NCI-H2227 (cell line): ENCODE data around the gene LTB.
A peak's percentile ranks its signal among the peaks of the same experiment; 100 is the strongest.

ENCODE experiments used
- DNase-seq: peaks from one replicate; lab custom pipeline; 2025; ENCODE audit not compliant: unreplicated experiment; lab: John Stamatoyannopoulos, UW

The LTB gene, protein sequence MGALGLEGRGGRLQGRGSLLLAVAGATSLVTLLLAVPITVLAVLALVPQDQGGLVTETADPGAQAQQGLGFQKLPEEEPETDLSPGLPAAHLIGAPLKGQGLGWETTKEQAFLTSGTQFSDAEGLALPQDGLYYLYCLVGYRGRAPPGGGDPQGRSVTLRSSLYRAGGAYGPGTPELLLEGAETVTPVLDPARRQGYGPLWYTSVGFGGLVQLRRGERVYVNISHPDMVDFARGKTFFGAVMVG

DNA sequence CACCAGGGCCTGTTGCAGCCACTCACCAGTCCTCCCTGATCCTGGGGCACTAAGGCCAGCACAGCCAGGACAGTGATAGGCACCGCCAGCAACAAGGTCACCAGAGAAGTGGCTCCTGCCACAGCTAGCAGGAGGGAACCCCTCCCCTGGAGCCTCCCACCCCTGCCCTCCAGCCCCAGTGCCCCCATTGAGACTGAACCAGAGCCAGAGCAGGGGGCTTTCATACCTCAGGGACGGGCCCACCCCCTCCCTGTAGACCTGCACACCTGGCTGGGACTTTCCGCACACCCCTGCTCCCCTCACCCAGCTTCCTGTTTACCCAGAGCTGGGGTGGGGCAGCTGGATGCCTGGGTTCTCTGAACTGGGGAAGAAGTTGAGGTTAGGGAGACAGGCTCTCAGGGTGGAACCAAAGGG, at the start of gene LTB:
Gene LTB (minus strand): TSS at position 195 of the 414 bp plus-strand sequence. CDS start 7 bp downstream, at position 188.
- DNase-seq, result no peak

DNA sequence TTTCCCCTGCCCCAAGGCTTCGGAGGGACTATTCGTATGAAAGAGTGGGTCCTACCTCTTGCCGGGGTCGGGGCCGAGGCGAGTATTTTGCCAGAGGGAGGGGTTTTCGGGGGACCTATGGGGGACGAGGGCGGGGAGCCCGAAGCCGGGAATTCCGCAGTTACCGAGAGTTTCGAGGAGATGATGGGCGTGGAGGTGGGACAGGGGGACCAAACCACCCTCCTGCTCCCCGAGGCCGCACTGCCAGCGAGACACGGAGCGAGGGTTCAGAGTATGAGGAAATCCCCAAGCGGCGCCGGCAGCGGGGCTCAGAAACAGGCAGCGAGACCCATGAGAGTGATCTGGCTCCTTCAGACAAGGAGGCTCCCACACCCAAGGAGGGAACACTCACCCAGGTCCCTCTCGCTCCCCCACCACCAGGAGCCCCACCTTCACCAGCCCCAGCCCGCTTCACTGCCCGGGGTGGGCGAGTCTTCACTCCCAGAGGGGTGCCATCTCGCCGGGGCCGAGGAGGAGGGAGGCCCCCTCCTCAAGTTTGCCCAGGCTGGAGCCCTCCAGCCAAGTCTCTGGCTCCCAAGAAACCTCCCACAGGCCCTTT, 49.6 kb upstream of the LTB start:
- DNase-seq, result no peak

DNA sequence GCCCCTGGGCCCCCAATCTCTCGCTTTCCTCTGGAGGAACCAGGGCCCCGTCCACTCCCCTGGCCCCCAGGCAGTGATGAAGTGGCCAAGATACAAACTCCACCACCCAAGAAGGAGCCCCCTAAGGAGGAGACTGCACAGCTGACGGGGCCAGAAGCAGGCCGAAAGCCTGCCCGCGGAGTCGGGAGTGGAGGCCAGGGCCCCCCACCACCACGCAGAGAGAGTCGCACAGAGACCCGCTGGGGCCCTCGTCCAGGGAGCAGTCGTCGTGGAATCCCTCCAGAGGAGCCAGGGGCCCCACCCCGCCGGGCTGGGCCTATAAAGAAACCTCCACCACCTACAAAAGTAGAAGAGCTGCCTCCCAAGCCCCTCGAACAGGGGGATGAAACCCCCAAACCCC, 49.0 kb upstream of the LTB start:
- DNase-seq, result no peak

DNA sequence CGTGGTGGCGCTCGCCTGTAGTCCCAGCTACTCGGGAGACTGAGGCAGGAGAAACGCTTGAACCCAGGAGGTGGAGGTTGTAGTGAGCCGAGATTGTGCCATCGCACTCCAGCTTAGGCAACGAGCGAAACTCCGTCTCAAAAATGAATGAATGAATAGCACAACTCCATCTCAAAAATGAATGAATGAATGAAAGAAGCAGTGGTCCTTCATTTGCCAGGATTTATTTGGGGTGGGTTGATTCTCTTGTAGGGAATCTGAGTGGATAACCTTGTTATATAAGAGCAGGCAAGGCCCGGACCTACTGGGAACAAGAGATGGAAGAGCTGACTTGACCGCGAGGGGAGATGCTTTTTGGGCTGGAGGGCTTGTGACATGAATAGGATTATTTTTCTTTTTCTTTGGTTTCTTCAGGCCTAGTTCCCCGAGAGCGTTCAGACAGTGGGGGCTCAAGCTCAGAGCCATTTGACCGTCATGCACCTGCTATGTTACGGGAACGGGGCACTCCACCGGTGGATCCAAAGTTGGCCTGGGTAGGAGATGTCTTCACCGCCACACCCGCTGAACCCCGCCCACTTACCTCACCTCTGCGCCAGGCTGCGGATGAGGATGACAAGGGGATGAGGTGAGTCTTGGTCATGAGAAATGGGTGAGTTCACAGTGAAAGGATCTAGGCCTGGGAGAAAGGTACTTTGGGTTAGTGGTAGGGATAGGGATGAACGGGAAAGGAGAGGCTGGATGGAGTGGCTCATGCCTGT, 48.1 kb upstream of the LTB start:
- no peak for DNase-seq

DNA sequence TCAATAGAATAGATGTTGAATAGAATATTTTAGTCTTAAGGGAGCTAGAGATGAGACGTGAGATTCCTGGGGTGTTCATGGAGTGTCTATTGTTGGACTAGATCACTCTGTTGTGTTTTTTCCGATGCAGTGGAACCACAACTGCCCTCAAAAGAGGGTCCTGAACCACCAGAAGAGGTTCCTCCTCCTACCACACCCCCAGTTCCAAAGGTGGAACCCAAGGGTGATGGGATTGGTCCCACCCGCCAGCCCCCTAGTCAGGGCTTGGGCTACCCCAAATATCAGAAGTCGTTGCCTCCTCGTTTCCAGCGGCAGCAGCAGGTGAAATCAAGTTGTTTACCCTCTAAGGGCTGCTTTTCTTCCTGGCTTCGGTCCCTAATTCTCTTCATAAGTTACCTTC, 46.8 kb upstream of the LTB start:
- DNase-seq, result no peak

DNA sequence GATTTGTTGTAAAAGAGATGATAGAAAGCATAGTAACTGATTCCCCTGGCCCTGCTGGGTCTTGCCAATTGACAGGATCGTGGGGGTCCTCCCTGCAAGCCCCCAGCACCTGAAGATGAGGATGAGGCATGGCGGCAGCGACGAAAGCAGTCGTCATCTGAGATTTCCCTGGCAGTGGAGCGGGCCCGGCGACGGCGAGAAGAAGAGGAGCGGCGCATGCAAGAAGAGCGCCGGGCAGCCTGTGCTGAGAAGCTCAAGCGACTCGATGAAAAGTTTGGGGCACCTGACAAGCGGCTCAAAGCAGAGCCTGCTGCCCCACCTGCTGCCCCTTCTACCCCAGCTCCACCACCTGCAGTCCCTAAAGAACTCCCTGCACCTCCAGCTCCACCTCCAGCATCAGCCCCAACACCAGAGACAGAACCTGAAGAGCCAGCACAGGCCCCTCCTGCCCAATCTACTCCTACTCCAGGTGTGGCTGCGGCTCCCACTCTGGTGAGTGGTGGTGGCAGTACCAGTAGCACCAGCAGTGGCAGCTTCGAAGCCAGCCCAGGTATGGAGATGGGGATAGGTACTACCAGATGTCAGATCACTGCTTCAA, 45.6 kb upstream of the LTB start:
- DNase-seq, result no peak

DNA sequence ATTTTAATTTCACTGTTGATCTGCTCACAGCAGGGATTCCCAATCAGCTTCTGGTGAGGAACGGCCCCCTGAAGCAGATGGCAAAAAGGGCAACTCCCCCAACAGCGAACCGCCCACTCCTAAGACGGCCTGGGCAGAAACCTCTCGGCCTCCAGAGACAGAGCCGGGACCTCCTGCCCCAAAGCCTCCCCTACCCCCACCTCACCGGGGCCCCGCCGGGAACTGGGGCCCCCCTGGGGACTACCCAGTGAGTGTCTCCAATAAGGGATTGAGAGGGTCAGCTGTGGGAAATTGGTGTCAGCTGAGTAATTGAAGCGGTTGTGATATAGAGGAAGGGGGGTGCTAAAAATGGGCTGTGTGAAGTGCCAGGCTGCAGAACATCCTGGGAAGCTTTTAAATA, 44.7 kb upstream of the LTB start:
- no peak for DNase-seq

DNA sequence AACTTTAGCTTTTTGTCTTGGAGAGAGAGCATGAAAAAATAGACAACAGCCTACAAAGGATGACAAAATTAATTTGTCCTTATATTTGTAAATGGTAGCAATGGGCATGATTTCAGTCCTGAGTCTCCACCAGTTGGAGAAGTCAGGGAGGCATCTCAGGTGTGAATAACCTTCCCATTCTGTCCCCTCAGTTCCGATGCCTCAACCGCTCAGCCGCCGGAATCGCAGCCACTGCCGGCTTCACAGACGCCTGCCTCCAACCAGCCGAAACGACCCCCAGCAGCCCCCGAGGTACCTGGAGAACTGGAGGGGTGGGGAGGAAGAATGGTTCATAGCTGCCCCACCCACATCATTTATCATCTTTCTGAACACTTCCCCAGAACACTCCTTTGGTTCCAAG, 41.8 kb upstream of the LTB start:
- DNase-seq, result no peak

DNA sequence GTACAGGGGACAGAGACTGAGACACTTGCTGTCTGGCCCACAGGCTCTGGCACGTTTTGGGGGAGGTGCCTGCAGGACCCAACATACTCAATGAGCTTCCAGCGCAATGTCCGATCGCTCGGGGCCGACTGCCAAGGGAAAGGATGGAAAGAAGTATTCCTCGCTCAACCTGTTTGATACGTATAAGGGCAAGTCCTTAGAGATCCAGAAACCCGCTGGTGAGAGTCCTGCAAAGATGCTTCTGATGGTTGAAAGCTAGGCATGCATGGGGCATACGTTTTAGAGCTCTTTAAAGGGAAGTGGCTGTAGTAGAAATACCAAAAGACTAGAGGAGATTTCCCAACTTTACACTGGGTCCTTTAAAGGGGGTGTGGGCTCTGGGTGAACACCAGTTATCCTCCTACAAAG, 40.5 kb upstream of the LTB start:
- peak; percentile 14 for DNase-seq

DNA sequence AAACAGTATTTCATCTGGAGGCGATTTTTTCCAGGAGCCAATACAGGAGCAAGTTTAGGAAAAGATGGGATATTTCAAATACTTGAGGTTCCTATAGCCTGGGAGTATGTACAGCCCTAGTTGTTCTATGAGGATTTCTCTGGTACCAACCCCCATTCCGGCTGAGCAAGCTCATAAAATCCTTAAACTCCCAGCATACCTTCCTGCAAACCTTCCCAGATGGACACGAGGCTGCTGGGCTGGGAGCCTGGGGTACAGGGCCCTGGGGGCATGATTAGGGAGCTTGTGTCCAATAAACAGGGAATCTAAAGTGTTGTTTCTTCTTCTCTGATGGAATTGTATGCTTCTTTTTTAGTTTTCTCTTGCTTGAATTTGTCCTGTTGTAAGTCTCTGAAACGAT, 39.8 kb upstream of the LTB start:
- no peak for DNase-seq

DNA sequence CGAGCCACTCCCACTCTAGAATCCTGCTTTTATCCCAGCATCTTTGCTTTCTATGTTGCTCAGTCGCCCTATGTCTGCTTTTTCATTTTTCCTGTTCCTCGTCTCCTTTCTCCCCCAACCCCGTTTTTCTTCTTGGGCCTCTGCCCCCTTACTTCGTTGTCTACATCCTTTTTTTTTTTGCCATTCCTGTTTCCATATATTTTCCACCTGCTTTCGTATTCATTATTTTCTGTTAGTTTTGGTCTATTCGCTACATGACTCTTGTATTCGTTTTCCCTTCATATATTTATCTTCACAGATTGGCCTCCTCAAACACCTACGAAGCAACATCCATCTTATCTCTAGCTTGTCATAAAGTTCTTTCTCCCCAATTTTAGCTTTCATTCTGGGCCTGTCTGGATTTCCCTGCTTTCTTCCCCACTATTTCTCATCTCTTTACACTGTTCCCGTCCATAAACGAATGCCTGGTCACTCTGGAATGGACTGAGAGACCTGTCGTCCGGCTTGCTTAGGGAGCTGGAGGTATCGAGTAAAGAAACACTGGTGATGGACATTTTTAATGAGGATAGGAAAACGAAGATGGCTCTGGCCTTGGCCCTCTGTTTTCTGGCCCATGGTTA, 39.2 kb upstream of the LTB start:
- no peak for DNase-seq

DNA sequence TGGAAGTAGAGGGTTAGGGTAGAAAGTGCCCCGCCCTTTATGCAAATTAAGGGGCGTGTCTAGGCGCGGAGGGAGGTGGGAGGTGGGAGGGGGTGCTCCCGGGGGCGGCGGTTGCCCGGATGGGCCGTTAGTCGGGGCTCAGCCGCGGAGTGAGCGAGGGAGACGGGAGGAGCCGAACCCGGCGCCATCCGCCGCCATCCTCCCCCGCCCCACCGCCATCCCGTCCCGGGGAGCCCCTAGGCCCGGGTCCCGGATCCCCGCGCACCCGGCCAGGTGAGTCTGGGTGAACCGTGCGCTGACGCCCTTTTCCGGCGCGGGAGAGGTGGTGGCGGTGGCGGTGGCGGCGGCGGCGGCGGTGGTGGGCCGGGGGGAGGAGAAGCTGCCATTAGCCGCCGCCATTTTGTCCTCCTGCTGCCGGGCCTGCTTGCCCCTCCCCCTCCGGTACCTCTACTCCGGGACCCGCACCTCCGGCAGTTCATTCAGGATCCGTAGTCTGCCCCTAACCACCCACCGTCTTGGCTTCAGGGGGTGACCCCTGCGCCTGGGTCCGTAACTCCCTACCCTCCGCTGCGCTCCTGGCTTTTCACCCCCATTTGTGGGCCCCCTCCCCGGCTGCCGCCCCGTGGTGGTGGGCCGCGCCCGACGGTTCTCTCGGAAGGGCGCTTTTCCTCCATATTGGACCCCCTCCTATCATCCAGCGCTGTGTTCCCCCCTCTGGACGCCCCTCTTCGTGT, 38.5 kb upstream of the LTB start, which contains the start of gene PRRC2A:
Gene PRRC2A (plus strand): TSS at position 130 of the 734 bp plus-strand sequence. CDS start 2,075 bp downstream, outside the sequence.
- peak; percentile 91 for DNase-seq

DNA sequence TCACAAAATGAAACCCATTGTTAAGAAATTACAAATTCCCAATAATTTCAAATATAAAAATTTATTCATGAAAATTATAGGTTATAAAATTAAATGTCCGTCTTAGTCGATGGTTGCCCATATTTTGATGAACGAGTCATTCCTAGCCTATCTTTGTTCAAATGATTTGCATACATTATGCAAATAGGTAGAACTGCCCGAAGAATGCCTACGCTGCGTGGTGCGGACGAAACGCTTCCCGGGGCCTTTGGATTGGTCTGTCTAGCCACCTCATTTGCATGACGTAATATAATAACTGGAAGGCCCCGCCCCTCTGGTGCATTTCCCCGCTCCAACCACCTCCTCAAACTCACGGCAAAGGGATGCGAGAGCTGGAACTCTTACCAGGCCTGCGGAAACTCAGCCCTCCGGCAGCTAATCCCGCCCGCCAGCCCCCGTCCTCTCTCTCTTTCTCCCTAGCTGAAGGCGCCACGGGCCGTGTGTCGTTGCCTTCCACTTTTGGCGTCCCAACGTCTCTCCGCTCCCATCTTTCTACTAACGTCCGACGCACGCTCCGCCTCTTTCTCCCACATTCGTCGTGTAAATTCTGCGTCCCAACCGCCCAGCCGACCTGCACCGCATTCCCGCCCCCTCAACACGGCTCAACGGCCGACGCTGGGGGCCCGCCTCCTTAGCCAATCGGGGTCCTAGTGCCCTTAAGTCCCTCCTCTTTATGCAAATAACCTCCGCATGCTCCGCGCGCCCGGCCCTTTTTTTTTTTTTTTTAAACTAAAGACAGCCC, 37.8 kb upstream of the LTB start:
- DNase-seq, result peak; percentile 99

DNA sequence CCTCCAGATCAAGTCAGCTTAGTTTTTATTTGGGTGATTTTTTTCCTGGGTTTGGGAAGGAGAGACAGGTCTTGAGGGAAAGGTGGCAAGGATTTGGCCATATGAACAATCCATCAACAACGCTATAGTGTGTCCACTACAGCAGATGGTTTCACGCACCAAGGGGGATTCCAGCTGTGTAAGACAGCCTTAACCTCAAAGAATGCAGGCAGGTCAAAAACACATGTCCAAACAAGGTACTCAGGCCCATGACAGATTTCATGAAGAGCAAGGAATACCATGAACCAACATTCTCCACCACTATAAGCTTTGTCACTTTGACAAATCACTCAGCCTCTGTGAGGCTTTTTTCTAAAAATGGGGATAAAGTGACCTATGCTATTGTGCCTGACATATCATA, 34.8 kb upstream of the LTB start:
- DNase-seq, result no peak

DNA sequence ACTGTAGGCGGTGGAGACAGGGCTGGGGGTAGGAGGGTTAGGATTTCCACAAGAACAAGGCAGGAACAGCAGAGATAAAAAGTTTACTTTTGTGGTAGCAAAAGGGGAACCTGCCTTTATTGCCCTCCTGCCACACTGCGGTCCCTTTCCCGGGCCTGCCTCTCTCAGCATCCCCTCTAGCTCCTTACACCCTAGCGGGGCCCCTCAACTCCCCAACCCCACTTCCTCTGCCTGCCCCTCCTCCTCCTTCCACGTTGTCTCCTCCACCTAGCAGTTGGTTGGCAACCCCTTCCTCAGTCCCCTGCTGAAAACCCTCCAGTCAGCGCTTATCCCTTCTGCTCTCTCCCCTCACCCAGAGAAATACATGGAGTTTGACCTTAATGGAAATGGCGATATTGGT, 33.5 kb upstream of the LTB start:
- DNase-seq, result no peak

DNA sequence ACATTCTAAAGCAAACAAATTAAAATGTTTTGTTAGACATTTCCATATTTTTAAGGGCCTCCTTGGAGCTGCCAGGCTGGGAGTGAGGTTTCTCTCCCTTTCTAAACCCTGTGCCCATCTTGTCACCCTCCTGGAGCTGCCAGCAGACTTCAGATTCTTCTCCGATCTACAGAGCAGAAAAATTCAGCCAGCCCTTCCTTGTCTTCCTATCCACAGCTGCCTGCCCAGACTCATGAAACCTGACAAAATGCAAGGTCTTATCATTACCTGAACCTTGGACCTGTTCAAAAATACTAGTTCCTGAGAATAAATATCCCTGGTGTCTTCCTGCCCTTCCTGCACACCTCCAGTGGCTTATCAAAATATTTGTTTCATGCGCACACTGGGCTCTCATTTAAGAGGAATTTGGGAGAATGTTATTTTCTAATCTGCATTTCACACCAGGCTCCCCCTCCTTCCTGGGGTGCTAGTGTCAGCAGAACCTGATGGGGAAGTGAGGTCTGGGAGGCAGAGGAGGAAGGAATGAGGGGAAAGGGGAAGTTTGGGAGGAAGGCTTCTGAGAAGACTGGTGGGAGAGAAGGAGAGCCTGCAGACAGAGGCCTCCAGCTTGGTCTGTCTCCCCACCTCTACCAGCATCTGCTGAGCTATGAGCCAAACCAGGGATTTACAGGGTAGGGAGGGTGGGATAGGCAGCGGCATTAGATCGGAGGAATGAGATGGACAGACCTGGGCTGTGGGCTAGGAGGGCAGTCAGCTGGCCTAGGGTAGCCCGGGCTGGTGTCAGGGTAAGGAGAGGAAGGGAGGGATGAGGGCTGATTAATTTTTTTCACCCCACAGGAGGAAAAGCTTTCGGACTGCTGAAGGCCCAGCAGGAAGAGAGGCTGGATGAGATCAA, 32.7 kb upstream of the LTB start, which contains the start of gene AIF1:
Gene AIF1 (plus strand): TSS at position 551 of the 895 bp plus-strand sequence. CDS start 96 bp downstream, at position 647.
- DNase-seq, result no peak

DNA sequence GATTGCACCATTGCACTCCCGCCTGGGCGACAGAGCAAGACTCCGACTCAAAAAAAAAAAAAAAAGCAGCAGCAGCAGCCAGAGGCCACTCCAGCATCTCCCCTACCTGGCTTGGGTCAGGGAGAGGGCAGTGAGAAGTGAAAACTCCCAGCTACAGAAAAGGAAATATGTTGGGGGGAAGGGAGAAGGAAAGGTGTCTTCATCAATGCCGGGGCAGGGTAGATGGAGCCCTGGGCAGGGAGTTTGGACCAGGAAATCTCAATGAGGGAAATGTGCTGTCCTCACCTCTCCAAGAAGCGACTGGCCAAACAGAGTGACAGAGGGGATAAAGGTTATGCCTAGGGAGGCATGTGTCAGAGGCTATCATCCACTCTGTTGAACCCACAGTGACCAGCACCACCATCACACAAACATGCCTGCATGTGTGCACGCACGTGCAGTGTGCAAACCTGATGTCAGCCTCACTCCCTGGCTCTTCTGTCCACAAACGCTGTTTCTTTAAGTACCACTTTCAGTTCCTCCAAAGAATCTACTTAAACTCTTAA, 31.9 kb upstream of the LTB start:
- no peak for DNase-seq

DNA sequence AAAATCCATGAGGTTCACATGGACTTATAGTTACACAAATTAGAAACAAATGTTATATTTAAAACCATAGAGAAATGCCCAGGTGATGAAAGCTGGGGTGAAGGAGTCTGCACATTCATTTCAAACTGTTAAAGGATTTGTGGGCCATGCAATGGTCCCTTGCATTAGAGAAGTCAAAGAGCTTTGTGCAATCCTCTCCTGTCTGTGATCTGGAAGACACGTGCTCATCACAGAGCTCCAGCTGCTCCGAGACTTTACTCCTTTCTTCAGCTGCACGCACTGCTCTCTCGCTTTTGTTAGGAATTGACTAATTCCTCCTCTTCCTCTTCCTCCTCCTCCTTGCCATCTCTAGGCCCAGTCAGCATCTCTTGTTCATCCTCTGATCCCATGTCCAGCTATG, 28.7 kb upstream of the LTB start:
- no peak for DNase-seq
